Endothelial cell (in vitro differentiated cells): ENCODE data around the gene PLA2G3. TPM values are rescaled to one million over a fixed set of nuclear protein-coding genes. Genes with fewer than 3 reads are reported as not detected.

Experiments used
- DNase-seq: peaks from one replicate; pipeline ENCODE4 v3.0.0; 2021; ENCODE audit warnings: low spot score
- H3K27ac Mint-ChIP-seq: one replicate; pipeline ENCODE4 v1.8.0; 2021; ENCODE audit warnings: mixed read lengths, inconsistent platforms; ENCODE audit not compliant: unreplicated experiment
- H3K27me3 Mint-ChIP-seq: one replicate; pipeline ENCODE4 v1.8.0; 2021; ENCODE audit warnings: mild to moderate bottlenecking, moderate library complexity, mixed read lengths, inconsistent platforms; ENCODE audit not compliant: unreplicated experiment
- H3K36me3 Mint-ChIP-seq: one replicate; pipeline ENCODE4 v1.8.0; 2021; ENCODE audit warnings: mild to moderate bottlenecking, low read depth, mixed read lengths, inconsistent platforms; ENCODE audit not compliant: unreplicated experiment
- H3K4me1 Mint-ChIP-seq: one replicate; pipeline ENCODE4 v1.8.0; 2021; ENCODE audit warnings: mild to moderate bottlenecking, mixed read lengths, inconsistent platforms; ENCODE audit not compliant: unreplicated experiment
- H3K4me3 Mint-ChIP-seq: one replicate; pipeline ENCODE4 v1.8.0; 2021; ENCODE audit warnings: mild to moderate bottlenecking, mixed read lengths, inconsistent platforms; ENCODE audit not compliant: unreplicated experiment
- H3K9me3 Mint-ChIP-seq: one replicate; pipeline ENCODE4 v1.8.0; 2021; ENCODE audit warnings: mixed read lengths, inconsistent platforms; ENCODE audit not compliant: unreplicated experiment
- total RNA-seq: library from RNA; stranded (reverse); fragmentation: NEBNext Ultra II Directional; extraction: Animal tissue kit (Norgen Biotek cat#: 25700); gene quantifications from one replicate; pipeline ENCODE4 v1.2.1, GENCODE V29; 2021; ENCODE audit not compliant: unreplicated experiment
- TF ChIP-seq, protein P1 (sequence below): fragments of 200-600 bp; sonication (generic); IDR thresholded peaks from one replicate; pipeline ENCODE4 v1.5.0; 2021; ENCODE audit warnings: antibody characterized with exemption; ENCODE audit not compliant: unreplicated experiment

The PLA2G3 gene
- total RNA-seq, 1 donor from 2014 or later: 2.8 TPM

DNA sequence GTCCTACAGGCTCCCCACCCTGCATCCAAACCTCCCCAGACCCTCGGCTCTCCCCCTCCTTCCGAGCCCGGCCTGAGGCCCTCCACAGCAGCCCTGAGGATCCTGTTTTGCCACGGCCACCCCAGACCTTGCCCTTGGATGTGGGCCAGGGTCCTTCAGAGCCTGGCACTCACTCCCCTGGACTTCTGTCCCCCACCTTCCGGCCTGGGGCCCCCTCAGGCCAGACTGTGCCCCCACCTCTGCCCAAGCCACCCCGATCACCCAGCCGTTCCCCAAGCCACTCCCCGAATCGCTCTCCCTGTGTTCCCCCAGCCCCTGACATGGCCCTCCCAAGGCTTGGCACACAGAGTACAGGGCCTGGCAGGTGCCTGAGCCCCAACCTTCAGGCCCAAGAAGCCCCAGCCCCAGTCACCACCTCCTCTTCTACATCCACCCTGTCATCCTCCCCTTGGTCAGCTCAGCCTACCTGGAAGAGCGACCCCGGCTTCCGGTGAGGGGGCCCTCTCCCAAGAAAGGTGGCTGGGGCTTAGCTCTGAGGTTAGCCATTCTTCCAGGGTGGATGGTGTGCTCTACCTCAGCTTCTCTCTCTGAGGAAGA, 14.7 kb downstream of the PLA2G3 start:
- no peak overlapping the region for H3K4me3 Mint-ChIP-seq
- H3K4me1 Mint-ChIP-seq: peaks cover 5% of the 10 kb centered on the region
- no peaks in the 10 kb centered on the region for H3K9me3 Mint-ChIP-seq
- H3K27ac Mint-ChIP-seq: no peak overlapping the region
- no peaks in the 10 kb centered on the region for H3K36me3 Mint-ChIP-seq
- peaks cover 4% of the 10 kb centered on the region for H3K27me3 Mint-ChIP-seq
- TF ChIP-seq, protein P1, sequence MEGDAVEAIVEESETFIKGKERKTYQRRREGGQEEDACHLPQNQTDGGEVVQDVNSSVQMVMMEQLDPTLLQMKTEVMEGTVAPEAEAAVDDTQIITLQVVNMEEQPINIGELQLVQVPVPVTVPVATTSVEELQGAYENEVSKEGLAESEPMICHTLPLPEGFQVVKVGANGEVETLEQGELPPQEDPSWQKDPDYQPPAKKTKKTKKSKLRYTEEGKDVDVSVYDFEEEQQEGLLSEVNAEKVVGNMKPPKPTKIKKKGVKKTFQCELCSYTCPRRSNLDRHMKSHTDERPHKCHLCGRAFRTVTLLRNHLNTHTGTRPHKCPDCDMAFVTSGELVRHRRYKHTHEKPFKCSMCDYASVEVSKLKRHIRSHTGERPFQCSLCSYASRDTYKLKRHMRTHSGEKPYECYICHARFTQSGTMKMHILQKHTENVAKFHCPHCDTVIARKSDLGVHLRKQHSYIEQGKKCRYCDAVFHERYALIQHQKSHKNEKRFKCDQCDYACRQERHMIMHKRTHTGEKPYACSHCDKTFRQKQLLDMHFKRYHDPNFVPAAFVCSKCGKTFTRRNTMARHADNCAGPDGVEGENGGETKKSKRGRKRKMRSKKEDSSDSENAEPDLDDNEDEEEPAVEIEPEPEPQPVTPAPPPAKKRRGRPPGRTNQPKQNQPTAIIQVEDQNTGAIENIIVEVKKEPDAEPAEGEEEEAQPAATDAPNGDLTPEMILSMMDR: no peak
- DNase-seq: no peak

DNA sequence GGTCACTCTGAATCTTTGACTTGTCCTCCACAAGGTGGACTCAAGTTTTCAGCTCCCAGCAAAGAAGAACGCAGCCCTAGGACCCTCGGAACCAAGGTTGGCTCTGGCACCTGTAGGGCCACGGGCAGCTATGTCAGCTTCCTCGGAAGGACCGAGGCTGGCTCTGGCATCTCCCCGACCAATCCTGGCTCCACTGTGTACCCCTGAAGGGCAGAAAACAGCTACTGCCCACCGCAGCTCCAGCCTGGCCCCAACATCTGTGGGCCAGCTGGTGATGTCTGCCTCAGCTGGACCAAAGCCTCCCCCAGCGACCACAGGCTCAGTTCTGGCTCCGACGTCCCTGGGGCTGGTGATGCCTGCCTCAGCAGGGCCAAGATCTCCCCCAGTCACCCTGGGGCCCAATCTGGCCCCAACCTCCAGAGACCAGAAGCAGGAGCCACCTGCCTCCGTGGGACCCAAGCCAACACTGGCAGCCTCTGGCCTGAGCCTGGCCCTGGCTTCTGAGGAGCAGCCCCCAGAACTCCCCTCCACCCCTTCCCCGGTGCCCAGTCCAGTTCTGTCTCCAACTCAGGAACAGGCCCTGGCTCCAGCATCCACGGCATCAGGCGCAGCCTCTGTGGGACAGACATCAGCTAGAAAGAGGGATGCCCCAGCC, 15.4 kb downstream of the PLA2G3 start:
- Mint-ChIP-seq H3K4me3 (no peak overlapping the region), H3K9me3 (no peaks in the 10 kb centered on the region), H3K27ac (no peak overlapping the region), H3K36me3 (no peaks in the 10 kb centered on the region), H3K27me3 (peaks cover 4% of the 10 kb centered on the region), H3K4me1 (peaks cover 5% of the 10 kb centered on the region)
- TF ChIP-seq, protein P1: no peak
- DNase-seq: no peak

DNA sequence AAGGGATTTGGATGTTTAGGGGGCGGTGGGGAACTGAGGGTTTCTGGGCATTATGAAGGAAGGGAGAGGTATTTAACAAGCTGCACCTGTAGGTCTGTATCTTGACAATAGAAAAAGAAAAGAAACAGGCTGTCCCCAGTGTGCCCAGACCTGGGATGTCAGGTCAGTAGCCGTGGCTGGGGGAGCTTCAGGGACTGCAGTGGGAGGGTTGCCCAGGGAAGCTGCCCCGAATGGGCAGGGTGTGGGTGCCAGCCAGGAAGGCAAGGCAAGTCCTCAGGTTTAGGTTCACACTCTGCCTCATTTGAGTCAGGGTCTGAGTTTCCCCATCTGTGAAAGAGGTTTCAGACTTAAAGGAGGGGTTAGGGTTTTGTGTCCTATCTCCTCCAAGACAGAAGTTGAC, 16.0 kb downstream of the PLA2G3 start:
- Mint-ChIP-seq H3K36me3 (no peaks in the 10 kb centered on the region), H3K9me3 (no peaks in the 10 kb centered on the region), H3K27ac (no peak overlapping the region), H3K27me3 (peaks cover 4% of the 10 kb centered on the region), H3K4me1 (peaks cover 5% of the 10 kb centered on the region), H3K4me3 (peak overlapping the region; percentile 37)
- TF ChIP-seq, protein P1: no peak
- no peak for DNase-seq

DNA sequence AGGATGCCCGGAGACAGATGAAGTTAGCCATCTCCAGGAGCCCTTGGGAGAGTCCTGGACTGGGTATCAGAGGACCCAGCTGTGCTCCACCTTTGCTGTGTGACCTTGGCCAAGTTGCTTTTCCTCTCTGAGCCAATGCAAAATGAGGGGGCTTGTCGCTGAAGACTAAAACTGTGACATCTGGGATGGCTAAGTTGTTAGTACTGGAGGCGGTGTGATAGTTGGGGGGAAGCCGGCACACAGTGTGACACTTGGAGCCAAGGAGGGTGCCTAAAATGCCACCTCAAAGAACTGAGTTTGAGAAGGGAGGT, 17.1 kb downstream of the PLA2G3 start:
- TF ChIP-seq, protein P1: no peak
- DNase-seq: no peak
- H3K27me3 Mint-ChIP-seq: peaks cover 6% of the 10 kb centered on the region
- peaks cover 5% of the 10 kb centered on the region for H3K4me1 Mint-ChIP-seq
- no peak overlapping the region for H3K27ac Mint-ChIP-seq
- no peaks in the 10 kb centered on the region for H3K9me3 Mint-ChIP-seq
- H3K4me3 Mint-ChIP-seq: no peak overlapping the region
- no peaks in the 10 kb centered on the region for H3K36me3 Mint-ChIP-seq

DNA sequence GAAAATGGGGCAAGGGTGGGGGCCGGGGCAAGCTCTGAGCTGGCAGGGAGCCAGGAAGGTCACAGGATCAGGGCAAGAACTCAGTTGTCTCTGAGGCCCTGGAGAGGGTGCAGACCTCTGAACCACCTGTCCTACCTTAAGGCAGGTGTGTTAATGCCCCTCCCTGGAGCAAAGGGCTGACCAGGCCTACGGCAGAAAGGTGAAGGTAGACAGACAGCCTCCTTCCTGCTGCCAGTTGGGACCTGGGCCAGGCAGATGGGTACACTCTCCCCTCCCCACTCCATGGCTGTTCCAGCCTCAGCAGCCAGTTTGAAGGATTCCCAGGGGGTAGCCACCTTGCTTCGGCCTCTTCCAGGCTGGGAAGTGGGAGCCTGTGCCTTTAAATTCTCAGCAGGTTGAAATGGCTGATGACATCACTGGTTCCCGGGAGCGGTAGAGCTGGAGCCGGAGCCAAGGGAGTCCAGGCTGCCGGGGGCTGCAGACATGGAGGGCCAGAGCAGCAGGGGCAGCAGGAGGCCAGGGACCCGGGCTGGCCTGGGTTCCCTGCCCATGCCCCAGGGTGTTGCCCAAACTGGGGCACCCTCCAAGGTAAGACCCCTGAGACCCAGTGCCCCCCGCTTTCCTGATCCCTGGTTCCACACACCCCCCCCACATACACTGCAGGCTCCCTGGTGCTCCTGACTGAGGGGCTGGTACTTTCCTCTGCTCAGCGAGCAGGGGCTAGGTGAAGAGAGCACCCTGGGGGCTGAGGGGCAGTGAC, 17.6 kb downstream of the PLA2G3 start, which contains the start of gene INPP5J:
TSS of gene INPP5J (plus strand) at position 435 of the 760 bp plus-strand sequence. CDS start at position 484, 49 bp downstream.
- TF ChIP-seq, protein P1: no peak
- no peaks in the 10 kb centered on the region for H3K9me3 Mint-ChIP-seq
- no peaks in the 10 kb centered on the region for H3K36me3 Mint-ChIP-seq
- H3K4me3 Mint-ChIP-seq: peak within 1 kb of the TSS; percentile 51
- H3K4me1 Mint-ChIP-seq: peaks cover 5% of the 10 kb centered on the region
- H3K27me3 Mint-ChIP-seq: peaks cover 6% of the 10 kb centered on the region
- no peak for DNase-seq
- H3K27ac Mint-ChIP-seq: no peak within 1 kb of the TSS
